ENCODE results near the gene GIPC1.
"Not testable (repeated sequence)": the region's sequence is repeated elsewhere in the genome, so short reads cannot be mapped to it uniquely, and the experiment has no call there.

GIPC1 gene

DNA sequence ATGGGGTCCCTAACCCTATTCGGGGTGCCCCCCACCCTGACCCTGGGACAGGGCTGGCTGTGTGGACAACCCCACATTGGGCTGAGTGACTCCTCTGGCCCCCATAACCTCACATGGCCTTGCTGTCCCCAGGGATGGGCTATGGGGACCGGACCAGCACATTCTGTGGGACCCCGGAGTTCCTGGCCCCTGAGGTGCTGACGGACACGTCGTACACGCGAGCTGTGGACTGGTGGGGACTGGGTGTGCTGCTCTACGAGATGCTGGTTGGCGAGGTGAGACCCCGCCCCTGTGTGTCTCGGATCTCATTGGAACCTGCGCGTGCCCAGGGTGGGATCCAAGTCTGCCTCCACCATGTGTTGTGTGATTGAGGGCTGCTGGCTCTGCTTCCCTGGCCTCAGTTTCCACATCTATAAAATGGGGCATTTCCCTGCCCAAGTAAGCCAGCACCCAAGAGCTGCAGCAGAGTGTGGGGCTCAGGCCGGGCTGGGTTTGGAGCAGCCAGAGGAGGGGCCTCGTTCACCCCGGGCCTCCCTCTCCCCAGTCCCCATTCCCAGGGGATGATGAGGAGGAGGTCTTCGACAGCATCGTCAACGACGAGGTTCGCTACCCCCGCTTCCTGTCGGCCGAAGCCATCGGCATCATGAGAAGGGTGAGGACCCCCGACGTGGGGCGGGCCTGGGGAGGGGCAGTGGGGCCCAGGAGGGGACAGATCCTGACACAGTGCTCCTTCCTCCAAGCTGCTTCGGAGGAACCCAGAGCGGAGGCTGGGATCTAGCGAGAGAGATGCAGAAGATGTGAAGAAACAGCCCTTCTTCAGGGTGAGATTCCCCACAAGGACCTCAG is 25.7 kb downstream of the GIPC1 start:
- no peak for DNase-seq (ENCODE audit: low spot score)

DNA sequence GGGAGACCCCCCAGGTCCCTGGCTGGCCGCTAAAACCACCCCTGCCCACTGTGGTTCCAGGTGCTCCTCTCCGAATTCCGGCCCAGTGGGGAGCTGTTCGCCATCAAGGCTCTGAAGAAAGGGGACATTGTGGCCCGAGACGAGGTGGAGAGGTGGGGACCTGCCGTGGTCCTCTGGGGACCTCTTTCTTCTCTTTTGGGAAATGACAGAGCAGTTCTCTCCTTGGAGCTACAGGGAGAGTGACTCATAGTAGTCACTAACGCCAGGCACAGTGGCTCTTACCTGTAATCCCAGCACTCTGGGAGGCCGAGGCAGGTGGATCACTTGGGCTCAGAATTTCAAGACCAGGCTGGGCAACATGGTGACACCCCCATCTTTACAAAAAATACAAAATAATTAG is 28.1 kb downstream of the GIPC1 start:
- no peak for DNase-seq (ENCODE audit: low spot score)

DNA sequence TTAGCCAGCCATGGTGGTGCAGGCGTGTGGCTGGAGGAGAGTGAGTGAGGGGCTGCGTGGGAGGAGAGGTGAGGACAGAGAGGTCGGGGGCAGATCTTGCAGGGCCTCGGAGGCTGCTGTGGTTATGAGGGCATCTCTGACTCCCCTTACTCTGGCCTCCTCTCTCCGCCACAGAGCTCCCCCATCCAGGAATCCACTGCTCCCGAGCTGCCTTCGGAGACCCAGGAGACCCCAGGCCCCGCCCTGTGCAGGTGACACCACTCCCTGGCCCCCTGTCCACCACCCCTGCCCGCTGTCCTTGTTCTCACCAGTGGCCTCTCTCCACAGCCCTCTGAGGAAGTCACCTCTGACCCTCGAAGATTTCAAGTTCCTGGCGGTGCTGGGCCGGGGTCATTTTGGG is 28.5 kb downstream of the GIPC1 start:
- DNase-seq (ENCODE audit: low spot score): no peak

DNA sequence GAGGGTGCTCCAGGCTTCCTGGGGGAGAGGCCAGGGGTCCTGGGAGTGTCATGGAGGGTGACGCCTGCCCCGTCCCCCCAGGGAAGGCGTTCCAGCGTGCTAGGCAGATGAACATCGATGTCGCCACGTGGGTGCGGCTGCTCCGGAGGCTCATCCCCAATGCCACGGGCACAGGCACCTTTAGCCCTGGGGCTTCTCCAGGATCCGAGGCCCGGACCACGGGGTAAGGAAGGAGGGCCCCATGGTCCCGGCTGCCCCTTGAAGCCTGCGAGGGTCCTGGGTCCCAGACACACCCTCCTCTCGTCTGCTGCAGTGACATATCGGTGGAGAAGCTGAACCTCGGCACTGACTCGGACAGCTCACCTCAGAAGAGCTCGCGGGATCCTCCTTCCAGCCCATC is 32.2 kb downstream of the GIPC1 start:
- DNase-seq (ENCODE audit: low spot score): no peak

DNA sequence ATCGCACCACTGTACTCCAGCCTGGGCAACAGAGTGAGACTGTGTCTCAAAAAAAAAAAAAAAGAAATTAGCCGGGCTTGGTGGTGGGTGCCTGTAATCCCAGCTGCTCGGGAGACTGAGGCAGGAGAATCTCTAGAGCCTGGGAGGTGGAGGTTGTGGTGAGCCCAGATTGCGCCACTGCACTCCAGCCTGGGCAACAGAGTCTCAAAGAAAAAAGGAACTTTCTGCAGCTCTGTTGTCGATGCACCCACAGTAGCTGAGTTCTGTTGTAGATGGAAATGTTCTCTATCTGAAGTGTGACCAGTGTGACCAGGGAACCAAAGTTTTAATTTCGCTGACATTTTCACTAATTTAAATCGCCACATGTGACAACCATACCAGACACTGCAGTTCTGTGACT is 33.5 kb downstream of the GIPC1 start:
- DNase-seq (ENCODE audit: low spot score): not testable (repeated sequence)

DNA sequence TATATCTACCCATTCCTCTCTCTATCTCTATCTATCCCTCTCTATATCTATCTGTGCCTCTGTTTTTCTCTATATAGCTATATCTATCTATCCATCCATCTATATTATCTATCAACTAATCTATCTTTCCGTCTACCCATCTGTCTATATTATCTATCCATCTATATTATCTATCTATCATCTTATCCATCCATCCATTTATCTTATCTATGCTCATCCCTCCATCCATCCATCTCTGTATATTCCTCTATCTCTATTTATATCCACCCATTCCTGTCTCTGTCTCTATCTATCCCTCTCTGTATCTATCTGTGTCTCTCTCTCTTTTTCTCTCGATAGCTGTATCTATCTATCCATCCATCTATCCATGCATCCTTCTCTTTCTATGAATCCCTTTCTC is 35.0 kb downstream of the GIPC1 start:
- no peak for DNase-seq (ENCODE audit: low spot score)

DNA sequence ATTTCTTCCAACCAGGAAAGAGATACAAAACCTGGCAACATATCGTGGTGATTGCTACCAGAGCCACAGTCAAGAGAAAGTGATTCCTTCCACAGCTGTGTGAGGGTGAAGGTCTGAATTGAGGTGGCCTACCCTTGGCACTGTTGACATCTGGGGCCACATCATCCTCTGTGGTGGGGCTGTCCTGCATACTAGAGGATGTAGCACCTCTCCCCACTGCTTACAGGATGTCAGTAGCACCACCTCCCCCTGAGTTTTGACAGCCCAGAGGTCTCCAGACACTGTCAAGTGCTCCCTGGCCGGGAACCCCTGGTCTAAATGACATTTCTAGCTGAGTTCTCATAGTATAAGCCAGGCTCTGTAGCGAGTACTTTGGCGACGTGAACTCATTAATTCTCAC is 36.2 kb downstream of the GIPC1 start:
- DNase-seq (ENCODE audit: low spot score): no peak

DNA sequence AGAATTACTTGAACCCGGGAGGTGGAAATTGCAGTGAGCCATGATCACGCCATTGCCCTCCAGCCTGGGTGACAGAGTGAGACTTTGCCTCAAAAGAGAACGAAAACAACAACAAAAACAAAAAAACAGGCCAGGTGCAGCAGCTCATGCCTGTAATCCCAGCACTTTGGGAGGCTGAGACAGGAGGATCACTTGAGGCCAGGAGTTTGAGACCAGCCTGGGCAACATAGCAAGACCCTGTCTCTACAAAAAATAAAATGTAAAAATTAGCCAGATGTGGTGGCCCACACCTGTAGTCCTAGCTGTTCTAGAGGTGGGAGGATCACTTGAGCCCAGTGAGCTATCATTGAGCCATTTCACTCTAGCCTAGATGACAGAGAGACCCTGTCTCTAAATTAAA is 43.6 kb downstream of the GIPC1 start:
- not testable (repeated sequence) for DNase-seq (ENCODE audit: low spot score)

DNA sequence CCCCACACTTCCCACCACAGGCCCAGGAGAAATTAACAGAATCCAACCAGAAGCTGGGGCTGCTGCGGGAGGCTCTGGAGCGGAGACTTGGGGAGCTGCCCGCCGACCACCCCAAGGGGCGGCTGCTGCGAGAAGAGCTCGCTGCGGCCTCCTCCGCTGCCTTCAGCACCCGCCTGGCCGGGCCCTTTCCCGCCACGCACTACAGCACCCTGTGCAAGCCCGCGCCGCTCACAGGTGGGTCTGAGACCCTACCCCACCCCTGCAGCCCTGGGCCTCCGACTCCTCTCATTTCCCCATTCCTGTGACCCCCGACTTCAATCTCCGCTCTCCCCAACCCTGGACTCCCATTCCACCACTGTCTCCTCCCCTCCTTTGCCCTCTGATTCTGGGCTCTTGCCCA is 45.1 kb downstream of the GIPC1 start:
- no peak for DNase-seq (ENCODE audit: low spot score)

DNA sequence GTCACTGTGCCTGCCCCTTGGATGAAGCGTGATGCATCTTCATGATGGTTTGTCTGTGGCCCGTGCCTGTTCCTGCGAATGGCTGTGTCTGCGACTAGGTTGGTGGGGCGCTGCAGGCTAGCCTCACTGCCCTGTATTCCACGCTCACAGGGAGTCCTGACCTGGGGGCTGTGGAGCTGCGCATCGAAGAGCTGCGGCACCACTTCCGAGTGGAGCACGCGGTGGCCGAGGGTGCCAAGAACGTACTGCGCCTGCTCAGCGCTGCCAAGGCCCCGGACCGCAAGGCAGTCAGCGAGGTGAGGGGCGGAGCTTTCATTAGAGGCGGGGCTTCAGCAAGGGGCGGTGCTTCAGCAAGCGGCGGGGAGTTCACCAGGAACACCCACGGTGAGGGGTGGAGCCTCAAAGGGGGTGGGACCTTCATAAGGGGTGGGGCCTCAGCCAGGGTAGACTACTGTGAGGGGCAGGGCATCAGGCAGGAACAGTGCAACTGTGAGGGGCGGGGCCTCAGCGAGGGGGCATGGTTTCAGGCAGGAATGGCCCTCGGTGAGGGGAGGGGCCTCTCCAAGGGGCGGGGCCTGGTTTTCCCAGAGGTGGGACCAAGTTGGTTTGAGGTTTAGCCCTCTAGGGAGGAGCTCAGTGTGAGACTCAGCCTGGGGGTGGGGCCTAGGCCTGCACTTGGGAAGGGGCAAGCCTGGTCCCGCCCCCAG is 45.6 kb downstream of the GIPC1 start:
- peak; percentile 55 for DNase-seq (ENCODE audit: low spot score)

DNA sequence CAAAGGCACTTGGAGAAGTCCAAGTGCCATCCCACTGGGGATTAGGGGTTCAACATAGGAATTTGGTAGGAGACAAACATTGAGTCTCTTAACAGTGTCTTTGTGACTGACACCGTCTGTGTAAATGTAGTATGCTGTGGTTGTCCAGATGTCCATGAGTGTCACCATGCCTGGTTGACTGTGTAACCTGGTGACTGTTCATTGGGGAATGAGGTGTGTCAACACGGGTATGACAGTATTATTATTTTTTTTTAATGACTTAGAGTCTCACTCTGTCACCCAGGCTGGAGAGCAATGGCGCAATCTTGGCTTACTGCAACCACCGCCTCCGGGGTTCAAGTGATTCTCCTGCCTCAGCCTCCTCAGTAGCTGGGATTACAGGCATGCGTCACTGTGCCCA is 46.6 kb downstream of the GIPC1 start:
- no peak for DNase-seq (ENCODE audit: low spot score)

DNA sequence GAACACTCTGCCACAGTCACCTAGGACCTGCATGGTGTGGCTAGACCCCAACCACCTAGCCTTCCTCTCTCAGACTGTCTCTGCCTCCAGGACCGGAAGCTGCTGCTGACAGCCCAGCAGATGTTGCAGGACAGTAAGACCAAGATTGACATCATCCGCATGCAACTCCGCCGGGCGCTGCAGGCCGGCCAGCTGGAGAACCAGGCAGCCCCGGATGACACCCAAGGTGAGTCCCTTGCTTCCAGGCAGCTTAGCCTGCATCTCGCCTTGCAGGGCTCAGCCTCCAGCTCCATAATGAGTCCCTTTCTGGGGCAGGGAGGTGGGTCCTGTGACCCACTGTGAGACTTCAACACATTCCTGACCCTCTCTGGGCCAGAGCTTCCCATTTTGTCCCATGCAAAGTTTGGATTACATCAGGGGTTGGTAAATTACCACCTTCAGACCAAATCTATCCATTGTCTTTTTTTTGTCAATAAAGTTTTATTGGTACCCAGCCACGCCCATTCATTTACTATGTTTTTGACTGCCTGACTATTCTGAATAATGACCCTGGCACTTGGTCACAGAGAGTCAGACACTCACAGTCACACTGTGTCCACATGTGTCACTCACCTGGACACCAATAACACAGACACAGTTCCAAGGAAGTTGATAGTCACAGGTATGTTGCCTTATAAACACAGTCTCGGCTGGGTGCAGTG is 49.4 kb downstream of the GIPC1 start:
- DNase-seq (ENCODE audit: low spot score): no peak

DNA sequence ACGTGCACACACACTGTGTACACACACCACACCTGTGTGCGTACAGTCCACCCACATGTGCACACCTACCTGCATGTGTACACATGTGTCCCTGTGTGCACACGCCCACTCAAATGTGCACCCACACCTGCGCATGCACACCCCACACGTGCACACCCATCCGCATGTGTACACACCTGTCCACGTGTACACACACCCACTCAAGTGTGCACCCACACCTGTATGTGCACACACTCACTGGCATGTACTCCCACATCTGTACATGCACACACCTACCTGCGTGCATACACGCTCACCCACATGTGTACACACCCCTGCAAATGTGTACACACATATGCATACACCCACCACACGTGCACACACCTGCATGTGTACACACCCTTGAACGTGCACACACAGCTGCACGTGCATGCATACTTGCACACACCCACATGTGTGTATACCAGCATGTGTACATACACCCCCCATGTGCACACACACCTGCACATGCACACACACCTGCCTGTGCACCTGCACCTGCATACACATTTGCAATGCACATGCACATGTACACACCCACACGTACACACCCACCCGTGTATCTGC is 52.2 kb downstream of the GIPC1 start:
- DNase-seq (ENCODE audit: low spot score): no peak

DNA sequence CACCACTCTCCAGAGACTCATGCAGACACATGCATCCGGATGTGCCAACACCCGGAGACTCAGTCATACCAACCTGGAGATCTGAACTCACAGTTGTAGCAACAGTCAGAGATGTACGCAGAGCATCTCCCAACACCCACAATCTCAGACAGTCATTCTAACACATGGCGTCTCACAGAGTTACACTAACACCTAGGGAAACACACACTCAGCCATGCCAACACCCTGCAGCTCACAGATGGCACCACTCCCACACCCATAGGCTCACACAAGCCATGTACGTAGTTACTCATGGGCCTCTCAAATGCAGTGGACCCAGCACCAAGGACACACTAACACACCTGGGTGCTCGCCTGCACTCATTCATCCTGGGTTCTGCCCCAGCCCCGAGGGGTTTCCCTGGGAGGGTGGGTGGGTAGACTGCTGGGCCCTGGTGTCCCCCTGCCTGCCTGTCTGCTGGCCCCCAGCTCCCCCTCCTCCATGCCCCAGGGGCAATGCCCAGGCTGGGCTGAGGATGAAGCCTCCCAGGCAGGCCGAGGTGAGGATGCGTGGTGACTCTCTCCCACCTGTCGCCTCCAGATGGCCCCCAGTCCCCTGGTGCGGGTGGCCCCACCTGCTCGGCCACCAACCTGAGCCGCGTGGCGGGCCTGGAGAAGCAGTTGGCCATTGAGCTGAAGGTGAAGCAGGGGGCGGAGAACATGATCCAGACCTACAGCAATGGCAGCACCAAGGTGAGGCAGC is 52.9 kb downstream of the GIPC1 start:
- DNase-seq (ENCODE audit: low spot score): no peak

DNA sequence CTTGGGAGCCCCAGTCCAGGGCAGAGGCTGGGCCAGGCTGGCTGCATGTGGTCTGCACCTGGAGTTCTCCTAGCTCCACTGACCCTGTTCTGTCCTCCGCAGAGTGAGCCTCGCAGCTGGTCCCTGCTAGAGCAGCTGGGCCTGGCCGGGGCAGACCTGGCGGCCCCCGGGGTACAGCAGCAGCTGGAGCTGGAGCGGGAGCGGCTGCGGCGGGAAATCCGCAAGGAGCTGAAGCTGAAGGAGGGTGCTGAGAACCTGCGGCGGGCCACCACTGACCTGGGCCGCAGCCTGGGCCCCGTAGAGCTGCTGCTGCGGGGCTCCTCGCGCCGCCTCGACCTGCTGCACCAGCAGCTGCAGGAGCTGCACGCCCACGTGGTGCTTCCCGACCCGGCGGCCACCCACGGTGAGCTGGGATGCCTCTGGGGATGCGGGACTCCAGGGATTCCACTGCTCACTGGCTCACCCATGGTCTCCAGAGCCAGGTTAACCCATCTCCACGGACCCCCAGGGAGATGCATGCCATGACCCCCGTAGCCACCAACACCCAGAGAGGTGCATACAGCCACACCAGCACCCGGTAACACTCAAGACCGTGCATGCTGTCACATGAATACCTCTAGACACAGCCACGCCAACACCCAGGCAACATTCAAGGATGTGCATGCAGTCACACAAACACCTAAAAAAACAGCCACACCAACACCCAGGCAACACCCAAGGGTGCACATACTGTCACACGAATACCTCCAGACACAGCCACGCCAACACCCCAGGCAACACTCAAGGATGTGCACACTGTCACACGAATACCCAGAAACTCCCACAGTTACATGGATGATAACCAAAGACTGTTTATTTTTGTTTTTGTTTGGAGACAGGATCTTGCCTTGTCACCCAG is 54.6 kb downstream of the GIPC1 start:
- no peak for DNase-seq (ENCODE audit: low spot score)

DNA sequence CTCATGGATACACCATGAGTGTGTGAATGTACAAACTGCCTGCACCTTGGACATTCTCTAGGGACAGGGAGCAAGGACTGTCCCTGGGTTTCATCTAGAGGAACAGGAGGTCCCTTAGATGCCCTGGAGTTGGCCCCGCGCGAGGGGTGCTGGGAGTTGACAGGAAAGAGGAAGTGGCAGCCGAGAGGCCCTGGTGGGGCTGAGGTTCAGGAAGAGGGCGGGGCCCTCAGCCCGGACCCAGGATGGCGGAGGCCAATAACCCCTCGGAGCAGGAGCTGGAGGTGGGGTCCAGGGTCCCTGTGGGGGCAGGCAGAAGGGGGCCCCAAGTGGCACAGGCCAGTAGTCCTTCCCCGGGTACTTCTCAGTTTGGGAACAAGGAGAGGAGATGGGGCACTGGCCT is 55.9 kb downstream of the GIPC1 start:
- DNase-seq (ENCODE audit: low spot score): no peak

DNA sequence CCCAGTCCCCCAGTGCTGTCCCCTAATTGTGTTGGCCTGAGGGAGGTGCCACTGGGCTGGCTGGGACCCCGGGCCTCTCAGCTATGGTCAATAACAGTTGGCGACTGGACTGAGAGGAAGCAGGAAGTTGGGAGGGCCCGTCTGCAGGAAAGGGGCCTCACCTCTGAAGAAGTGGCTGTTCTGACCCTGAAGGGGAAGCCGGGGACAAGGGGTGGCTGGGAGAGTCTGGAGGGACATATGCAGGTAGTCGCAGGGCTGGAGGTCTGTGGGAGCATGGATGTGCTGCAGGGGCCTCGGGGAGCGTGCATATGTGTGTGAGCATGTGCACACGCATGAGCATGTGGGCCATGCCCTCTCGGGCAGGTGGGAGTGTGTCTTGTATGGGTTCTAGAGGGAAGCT is 56.9 kb downstream of the GIPC1 start:
- no peak for DNase-seq (ENCODE audit: low spot score)

DNA sequence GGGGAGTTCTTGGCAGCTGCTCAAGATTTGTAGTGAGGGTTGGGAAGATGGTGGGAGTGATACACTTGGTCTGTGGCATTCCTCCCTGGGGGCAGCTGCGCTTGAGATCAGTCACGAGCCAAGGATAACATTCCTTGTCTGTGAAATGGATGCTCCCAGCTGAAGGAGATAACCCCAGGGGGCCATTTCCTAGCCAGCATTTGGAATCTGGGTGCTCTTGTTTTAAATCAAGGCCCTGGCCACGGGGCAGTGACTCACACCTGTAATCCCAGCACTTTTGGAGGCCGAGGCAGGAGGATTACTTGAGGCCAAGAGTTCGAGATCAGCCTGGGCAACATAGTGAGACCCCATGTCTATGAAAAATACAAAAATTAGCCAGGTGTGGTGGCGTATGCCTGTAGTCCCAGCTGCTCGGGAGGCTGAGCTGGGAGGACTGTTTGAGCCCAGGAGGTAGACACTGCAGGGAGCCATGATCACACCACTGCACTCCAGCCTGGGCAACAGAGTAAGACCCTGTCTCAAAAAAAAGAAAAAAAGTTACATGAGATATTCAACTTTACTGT is 58.3 kb downstream of the GIPC1 start:
- DNase-seq (ENCODE audit: low spot score): no peak

DNA sequence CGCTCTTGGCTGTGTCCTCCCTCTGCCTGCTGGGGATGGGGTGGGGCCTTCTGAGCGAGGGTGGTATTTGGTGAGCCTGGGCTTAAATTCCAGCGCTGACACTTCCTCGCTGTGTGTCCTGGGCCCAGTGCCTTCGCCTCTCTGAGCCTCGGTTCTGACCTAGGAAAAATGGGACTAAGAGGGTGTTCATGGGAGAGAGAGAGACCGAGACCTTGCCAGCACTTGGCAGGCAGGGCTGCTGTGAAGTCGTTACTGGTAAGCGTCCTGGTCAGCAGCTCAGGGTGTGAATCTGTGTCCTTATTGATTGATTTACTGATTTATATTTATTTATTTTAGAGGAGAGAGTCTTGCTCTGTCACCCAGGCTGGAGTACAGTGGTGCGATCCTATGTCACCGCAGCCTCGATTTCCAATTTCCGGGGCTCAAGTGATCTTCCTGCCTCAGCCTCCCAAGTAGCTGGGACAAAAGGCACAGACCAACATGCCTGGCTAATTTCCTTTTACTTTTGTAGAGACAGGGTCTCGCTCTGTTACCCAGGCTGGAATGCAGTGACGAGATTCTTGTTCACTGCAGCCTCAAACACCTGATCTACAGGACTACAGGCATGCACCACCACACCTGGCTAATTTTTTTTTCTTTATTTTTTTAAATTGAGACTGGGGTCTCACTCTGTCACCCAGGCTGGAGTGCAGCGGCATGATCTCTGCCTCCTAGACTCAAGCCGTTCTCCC is 60.4 kb downstream of the GIPC1 start:
- DNase-seq (ENCODE audit: low spot score): no peak
